ENCODE measurements around the gene SLC38A8.
A peak's percentile ranks its signal among the peaks of the same experiment; 100 is the strongest.

SLC38A8 gene

DNA sequence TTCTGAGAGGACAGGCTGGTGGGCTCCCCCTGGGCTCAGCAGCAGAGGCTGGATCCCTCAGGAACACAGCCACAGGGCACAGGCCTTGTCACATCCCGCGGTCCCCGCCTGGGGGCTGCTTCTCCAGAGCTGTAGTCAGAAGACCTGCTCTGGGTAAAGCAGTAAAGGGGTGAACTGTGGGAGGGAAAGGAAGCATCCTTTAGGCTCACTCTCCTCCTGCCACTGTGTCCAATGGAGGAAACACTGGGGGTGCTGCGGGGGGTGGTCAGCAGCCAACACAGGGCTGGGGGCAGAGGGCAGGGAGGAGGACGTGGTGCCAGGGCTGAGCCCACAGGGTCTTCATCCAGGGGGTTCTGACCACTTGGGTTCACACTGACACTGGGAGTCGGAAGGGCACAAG lies 5.0 kb upstream of the SLC38A8 start:
- DNase-seq: no peak

DNA sequence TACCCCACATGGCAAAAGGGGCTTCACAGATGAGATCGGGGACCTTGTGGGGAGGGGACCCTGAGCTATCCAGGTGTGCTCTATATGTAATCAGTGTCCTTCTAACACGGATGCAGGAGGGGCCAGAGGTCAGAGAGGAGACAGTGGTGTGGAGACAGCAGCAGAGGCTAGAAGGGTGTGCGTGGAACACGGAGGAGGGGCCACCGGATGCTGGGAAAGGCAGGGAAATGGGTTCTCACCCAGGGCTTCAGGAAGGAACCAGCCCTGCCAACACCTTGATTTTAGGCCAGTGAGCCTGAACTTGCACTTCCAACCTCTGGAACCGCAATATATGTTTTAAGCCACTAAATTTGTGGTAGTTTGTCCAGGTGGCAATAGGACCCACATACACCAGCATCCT lies 4.6 kb upstream of the SLC38A8 start:
- DNase-seq: no peak

DNA sequence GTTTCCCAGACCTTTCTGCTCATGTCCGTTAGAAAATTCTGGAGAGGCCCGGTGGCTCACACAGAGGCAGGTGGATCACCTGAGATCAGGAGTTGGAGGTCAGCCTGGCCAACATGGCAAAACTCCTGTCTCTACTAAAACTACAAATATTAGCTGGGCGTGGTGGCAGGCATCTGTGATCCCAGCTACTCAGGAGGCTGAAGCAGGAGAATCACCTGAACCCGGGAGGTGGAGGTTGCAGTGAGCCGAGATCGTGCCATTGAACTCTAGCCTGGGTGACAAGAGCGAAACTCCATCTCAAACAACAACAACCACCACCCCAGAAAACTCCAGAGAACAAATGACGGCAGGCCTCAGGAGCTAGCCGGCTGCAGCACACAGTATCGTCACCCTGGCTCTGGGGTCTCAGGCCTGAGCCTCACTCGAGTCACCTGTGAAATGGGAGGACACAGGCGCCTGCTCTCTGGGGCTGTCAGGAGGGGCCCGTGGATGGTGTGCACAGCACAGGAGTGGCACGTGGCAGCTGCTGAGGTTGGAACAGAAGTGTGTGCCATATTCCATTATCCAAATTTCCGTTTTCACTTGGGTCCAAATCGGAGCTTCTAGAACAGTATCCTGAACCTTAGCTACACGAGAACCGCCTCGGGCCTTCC lies 3.3 kb upstream of the SLC38A8 start:
- DNase-seq: no peak

DNA sequence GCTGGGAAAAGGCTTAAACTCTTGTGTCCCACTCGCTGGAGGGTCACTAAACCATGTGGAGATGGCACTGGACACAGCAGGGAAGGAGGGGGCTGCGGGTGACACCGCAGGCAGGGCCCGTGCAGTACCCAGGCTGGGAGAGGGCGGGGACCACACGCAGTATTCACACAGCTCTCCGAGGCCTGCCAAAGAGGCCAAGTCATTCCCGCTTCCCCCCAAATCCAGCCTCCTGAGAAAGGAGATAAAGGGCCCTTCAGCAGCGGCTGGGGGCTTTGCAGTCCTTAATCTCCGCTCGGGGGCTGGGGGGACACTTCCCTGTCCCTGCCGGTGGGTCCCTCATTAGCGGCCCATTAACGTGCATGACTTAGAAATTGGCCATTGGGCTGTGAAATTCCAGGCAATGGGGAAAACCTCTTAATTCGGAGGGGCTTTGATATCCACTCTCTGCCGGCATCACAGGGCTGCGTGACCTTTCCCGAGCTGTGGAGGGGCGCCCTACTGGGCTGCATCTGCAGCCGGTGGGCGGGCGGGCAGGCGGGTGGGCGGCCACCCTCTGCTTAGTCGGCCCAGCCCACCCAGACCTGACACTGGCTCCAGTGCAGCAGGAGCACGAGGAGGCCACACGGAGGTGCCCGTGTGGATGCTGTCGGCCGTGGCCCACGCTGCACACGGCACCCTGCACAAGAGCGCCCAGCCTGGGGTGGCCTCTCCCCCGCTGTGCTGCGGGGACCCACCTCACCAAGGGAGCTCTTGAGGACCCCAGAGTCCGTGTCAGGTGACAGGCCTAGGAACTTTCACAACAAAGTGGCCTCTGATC lies 2.6 kb upstream of the SLC38A8 start:
- DNase-seq: no peak

DNA sequence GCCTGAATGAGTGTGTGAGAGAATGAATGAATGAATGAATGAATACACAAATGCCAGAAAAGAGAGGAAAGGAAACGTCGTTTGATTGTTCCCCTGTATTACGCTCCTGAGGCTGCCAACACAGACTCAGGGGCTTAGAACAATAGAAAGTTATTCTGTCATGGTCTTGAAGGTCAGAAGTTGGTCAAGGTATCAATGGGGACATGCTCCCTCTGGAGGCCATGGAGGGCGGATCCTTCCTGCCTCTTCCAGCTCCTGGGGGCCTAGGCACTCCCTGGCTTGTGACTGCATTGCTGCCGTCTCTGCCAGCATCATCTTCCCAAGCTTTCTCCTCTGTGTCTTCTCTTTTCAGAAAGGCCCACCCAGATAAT lies 1.5 kb upstream of the SLC38A8 start:
- peak; percentile 39 for DNase-seq

DNA sequence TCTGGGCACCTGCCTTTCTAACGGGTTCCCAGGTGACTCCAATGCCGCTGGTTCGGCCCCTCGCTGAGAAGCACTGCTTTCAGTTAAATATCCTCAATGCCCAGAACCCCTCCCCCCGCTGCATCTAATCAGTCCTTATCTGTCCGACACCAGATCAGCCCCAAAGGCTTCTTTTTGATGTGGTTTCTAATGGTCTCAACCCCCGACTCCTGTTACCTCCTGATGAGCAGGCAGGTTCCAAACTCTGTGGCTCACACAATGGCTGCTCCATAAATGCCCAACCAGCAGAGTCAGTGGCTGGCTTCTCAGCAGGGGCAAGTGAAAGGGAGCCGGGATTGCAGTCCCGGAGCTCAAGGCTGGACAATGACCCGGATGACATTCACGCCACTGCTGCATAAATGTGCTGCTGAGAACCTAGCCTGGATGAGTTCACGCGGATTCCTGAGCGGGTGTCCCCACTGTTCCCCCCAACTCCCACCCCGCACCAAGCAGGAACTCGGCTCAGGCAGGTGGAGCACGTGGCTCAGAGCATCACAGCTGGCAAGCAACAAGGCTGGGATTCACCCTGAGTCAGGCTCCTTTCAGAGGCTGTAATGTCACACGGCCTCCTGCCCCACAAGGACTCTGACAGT lies 1.0 kb upstream of the SLC38A8 start:
- no peak for DNase-seq

DNA sequence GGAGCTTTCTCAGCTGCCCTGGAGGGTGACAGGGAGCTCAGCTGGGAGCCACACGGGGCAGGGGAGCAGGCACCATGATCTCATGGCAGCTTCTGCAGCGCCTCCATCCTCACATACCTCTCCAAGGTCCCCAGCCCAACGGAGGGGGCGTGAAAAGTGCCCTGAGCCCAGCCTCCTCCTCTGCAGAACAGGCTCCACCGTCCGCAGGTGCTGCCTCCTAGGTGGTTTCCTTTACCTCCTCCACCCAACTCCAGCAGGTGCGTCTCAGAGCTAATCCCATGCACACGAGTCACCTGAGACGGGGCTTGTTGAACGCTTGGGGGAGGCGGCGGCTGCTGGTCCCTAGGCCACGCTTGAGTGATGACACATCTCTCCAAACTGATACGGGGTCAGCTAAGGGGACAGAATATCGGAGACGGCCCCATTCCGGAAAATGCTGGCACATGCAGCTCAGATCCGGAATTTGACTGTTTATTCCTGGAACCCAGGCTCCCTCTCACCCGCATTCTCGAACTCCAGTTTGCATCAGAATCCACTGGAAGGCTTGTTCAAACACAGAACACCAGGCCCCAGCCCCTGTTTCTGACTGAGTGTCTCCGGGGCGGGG lies 387 bp upstream of the SLC38A8 start:
- DNase-seq: no peak

DNA sequence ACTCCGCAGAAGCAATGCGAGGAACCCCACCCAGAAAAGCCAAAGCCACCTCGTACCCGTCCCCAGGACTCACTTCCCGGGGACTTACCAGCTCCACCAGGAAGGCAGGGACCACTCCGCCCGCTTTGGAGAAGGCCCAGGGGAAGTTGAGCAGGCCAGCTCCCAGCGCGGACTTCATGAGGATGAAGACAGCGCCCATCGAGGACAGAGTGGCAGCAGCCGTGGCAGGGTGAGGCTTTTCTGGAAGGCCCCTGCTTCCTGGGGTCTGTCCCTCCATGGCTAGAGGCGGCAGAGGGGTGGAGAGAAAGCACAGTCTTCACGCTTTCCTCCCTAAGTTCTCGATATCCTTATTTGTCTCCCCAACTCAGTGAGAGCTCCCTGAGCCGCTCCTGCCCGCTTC lies 714 bp downstream of the SLC38A8 start:
- no peak for DNase-seq

DNA sequence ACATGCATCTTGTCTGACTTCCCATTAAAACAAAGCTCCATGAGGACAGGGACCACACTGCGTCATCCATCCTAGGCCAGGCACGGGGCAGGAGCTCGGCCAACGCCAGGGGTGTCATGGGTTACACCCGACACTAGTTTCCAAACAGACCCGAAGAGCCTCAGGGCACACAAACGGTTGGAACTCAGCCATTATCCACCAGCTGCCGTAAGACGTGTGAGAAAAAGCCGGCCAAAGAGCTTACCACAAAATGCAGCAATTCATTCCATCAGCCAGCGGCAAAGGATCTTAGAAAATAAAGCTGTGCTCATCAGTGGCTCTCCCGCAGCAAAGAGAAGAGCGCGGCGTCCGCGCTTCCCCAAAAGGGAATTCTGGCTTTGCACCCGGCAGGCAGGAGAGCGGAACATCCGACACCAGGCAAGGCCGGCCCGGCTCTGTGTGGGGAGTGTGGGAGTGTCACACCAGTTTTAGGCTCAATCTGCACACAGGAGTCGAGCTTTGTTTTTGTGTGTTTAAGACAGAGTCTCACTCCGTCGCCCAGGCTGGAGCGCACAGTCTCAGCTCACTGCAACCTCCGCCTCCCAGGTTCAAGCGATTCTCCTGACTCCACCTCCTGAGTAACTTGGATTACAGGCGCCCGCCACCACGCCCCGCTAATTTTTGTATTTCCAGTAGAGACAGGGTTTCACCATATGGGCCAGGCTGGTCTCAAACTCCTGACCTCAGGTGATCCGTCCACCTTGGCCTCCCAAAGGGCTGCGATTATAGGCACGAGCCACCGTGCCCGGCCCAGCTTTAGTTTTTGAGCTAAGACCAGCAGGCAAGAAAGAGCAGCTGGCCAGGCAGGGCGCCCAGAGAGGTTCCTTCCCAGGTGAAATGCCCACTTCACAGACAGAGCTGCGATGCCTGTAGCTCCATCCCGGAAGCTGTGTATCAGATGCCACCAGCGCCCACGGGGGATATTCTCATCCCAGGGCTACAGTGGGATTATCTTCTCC lies 1.5 kb downstream of the SLC38A8 start:
- DNase-seq: no peak

DNA sequence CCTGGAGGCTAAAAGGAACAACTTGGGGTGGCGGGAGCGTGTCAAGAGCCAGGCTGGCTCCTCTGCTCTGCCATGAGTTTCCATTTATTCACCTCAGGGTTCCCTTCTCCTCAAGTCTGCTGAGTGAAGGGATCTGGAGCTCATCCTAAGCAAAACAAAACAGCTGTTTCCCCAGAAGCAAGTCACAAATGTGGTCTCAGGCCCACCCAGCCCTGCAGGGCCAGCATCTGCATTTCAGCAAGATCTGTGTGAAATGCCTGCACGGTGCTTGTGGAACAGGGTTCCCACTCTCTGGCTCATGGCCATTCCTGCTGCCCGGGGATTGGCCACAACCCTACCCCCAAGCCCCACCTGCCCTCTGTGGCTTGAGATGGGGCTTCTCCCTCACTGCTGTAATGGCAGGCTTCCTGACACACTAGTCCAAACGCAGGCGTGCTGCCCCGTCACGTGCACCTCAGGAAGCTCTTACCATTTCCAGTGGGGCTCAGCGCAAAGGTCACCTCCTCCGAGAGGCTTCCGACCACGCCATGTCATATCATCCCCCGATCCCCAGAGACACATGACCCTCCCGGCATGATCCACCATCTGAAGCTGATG lies 2.3 kb downstream of the SLC38A8 start:
- DNase-seq: no peak

DNA sequence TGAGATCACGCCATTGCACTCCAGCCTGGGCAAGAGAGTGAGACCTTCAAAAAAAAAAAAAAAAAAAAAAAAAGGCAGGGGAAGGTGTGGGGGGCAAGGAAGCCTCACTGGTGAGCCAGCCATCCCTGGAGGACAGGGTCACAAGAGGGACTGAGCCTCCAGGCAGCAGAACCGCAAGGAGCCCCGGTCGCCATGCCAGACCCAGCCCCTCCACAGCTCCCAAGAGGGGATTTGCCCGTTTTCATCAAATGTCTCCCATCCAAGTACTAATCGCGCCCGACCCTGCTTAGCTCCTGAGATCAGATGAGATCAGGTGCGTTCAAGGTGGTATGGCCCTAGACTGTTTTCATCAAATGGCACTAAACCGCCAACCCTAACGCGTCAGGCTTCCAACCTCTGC lies 2.9 kb downstream of the SLC38A8 start:
- no peak for DNase-seq

DNA sequence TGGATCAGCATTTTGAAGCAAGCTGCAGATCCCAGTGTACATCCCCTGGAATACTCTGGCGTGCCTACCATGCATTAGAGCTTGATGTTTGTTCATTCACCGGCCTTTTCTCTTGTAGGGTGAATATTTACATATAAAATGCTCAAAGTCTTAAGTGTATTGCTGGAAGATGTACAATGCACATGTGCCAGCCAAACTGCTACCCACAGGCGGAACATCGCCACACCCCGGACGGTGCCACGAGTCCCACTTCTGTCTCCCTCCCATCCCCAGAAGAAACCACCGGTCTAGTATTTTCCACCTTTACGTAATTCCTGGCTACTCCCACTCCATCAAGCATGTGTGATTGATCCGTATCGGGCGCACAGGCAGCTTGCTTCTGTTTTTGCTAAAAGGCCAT lies 4.1 kb downstream of the SLC38A8 start:
- DNase-seq: no peak

DNA sequence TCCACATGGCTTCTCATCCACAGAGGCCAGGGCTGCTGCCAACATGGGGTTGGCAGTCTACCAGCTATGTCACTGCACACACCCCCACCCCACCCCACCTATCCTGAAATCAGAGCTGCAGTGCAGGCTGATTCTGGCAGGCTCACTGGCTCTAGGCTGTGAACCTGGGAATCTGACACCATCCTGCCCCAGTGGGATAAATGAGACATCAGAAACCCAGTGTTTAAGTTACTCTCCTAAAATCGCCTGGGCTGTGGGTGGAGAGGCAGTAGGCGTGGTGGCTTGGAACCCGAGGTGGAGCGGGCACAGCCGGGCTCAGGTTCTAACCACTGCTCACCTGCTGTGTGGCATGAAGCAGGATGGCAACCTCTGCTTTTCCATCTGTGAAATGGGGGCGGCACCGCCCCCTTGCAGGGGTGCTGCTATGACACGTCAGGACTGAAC lies 5.6 kb downstream of the SLC38A8 start:
- DNase-seq: no peak

DNA sequence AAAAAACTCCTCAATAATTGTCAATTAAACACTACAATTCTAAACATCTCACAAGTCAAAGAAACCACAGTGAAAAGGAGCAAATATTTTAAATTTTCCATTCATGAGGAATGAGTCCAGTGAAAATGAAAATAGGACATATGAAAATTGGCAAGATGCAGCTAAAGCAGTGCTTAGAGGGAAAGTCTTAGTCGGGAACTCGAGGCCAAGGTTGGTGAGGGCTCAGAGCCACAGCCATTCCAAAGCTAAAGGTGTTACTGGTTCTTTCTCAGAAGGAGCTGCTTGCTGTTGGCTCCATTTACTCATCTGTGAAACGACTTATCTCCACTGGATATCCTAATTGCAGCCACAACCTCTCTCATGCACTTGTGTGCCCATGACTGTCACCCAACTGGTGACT lies 6.5 kb downstream of the SLC38A8 start:
- DNase-seq: no peak

DNA sequence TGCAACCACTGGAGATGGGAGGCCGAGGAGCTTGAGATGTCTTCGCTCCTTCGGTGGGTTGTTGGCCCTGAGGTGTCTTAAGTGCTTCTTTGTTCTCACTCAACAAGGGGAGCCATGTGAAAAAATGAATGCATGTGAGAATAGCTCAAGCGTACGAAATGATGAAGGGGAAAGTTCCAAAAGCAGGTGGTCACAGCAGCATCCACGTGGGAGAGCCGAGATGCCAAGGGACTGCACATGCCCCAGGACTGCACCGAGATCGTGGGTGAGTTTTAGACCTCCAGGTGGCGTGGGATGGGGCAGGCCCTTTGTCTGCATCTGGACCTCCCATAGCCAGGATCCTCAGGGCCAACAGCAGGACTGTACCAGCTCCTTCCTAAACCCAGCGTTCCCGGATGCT lies 8.1 kb downstream of the SLC38A8 start:
- DNase-seq: no peak

DNA sequence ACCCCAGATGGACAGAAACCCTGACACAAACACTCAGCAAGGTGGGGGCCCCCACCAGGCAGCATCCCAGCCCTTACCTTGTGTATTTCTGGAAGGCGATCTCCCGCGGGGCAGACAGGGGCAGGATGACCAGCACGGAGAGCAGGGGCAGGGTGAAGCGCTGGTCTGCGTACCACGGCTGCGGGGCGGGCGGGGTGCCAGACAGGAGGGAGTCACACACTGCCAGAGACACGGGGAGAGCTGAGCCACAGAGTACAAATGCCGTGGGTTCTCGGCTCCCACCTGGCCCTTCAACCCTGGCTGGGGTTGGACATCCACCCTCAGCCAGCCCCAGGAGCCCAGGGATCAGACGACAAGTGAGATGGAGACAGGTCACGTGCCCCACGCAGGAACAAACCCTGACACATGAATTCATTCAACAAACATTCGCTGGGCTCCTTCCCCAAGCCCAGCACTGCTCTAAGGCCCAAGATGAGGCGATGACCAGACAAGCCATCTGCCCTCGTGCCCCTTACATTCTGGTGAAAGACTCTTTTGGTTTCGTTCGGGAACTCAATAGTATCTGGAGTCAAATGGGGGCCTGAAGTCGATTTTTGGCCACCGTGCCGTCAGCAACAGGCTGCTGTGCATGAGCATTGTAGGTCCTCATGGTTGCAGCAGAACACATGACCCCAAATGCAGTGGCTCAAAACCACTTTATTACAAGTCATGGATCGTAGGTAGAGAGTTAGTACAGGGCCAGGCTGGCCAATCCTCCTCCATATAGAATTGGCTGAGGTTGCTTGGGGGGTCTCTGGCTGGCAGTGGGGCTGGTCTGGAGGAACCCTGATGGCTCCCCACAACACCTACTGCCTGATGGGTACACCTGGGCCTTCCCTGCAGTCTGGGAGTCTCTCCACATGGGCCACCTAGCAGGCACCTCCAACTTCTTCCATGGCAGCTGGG lies 9.1 kb downstream of the SLC38A8 start:
- no peak for DNase-seq

DNA sequence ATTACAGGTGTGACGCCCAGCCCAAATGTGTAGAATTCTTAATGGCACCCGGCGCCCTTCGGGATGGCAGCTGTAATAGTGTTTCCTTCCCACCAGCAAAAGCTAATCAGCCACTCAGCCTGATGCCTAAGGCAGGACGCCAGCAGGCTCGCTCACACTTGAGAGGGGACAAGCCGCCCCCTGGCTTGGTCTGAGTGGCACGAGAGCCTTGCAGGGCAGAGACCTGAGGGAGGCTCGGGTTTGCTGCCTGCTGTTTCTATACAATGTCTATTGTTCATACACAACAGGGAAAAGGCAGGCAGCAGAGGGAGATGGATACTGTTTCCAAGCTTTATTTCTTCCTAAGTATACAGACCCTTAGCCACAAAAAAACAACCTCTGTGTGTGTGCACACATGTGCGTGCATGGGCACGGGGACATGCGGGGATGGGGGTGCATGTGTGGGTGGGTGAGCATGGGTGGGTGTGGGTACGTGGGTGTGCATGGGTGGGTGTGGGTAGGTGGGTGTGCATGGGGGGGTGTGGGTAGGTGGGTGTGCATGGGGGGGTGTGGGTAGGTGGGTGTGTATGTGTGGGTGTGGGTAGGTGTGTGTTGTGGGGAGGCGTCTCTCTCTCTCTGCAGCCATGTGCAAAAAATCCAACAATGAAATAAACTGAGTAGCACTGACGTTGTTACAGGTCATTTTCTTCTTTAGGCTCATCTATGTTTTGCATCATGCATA lies 10.0 kb downstream of the SLC38A8 start:
- DNase-seq: no peak

DNA sequence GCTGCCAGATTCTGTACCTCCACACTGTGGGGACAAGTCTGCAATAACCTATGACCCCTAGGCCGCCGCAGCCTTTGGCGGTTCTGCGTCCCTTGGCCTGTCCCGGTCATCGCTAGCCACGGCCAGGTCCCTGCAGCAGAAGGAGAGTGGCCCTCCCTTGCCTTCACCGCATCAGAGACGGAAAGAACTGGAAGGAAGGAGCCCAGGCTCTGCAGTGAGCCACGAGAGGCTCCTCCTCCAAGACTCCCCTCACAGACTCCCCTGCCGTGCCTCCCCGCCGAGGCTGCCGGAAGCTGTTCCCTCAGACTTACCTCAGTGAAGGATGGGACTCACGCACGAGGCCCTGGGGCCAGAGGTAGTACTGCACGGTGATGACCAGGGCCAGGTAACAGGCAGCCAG lies 11.0 kb downstream of the SLC38A8 start:
- no peak for DNase-seq

DNA sequence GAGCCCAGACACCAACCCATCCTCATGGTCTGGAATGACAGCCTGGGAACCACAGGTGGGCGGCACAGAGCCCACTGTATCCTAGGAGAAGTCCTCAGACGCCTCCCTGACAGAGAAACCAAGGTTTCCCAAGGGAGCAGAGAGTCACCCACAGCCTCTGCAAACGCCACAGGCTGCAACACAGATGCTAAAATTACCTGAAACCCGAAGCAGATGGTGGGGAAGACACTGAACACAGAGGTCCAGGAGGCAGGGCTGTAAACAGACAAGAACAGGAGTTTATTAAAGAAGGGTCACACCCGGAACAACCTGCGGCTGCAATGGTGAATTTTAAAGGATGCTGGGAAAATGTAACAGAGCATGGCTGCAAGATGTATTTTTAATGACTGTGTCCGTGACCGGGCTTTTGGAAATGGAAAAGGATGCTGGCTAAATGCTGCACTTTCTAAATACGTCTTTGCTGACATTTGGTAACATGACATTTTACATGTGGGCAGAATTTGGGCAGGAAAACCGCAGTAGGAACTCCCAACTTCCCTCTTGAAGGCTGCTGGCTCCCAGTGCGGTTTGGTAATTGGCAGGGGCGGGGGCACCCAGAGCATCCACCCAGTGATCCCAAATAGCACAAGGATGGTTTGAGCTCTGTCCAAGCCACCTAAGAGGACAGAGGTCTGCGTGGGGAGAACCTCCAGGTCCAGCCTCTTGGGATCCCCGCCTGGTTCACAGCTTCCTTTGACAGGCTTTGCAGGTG lies 13.1 kb downstream of the SLC38A8 start:
- peak; percentile 74 for DNase-seq
